IPS DF 6.9 (cell line): ENCODE results near the gene ACOX3.
A peak's percentile ranks its signal among the peaks of the same experiment; 100 is the strongest.

Source experiments
- DNase-seq: peaks from one replicate; pipeline ENCODE4 v3.0.0-alpha.2; 2013; ENCODE audit warnings: low read depth, low spot score
- H3K27ac ChIP-seq: one replicate; pipeline ENCODE4 v1.5.1; 2013; ENCODE audit warnings: low read length, control low read depth
- H3K27me3 ChIP-seq: 2 replicates; pipeline ENCODE4 v1.6.1; 2013; ENCODE audit warnings: mild to moderate bottlenecking, low read length; ENCODE audit not compliant: control insufficient read depth, insufficient read depth
- H3K36me3 ChIP-seq: 2 replicates; pipeline ENCODE4 v1.6.1; 2013; ENCODE audit warnings: low read length; ENCODE audit not compliant: control insufficient read depth, insufficient read depth
- H3K4me1 ChIP-seq: 2 replicates; pipeline ENCODE4 v1.6.1; 2013; ENCODE audit warnings: low read length; ENCODE audit not compliant: control insufficient read depth, insufficient read depth
- H3K4me3 ChIP-seq: 2 replicates; pipeline ENCODE4 v1.5.1; 2013; ENCODE audit warnings: mild to moderate bottlenecking, low read length
- H3K9me3 ChIP-seq: 2 replicates; pipeline ENCODE4 v1.6.1; 2013; ENCODE audit warnings: low read length, inconsistent platforms; ENCODE audit not compliant: control insufficient read depth, insufficient read depth
- WGBS: extraction: QIAGEN DNeasy Blood & Tissue Kit; methylation state at CpG from one replicate; pipeline ENCODE4 v1.1.7; 2013; ENCODE audit warnings: mixed read lengths, missing lambda C conversion rate; ENCODE audit not compliant: insufficient read length, insufficient coverage; 5-methylcytosine and 5-hydroxymethylcytosine counted together

Gene ACOX3

DNA sequence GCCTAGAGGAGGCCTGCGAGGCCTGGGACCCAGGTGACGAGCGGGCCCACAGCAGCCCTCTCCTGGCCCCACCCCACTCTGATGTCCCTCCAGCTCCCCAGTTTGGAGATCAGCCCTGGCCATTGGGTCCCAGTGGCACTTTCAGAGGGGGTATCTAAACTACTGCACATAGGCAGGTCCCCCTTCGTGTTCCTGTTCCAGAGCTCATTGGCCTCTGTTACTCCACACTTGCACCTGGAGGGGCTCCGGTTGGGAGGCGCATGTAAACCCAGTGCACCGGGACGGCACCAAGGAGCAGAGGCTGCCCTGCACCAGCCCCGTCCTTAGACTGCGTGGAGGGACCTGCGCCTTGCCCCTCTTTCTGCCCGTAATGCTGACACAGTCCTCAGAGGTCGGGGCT, 34.3 kb upstream of the ACOX3 start:
- H3K27me3 ChIP-seq = no peaks in the 10 kb centered on the region
- no CpG with 5 or more reads among the region's 13 CpGs for WGBS
- H3K4me1 ChIP-seq = no peaks in the 10 kb centered on the region; the same call in 1 of the 2 replicates
- no peaks in the 10 kb centered on the region for H3K9me3 ChIP-seq
- no peak for DNase-seq
- peaks cover 10% of the 10 kb centered on the region for H3K36me3 ChIP-seq
- no peak overlapping the region for H3K27ac ChIP-seq
- H3K4me3 ChIP-seq = no peak overlapping the region

DNA sequence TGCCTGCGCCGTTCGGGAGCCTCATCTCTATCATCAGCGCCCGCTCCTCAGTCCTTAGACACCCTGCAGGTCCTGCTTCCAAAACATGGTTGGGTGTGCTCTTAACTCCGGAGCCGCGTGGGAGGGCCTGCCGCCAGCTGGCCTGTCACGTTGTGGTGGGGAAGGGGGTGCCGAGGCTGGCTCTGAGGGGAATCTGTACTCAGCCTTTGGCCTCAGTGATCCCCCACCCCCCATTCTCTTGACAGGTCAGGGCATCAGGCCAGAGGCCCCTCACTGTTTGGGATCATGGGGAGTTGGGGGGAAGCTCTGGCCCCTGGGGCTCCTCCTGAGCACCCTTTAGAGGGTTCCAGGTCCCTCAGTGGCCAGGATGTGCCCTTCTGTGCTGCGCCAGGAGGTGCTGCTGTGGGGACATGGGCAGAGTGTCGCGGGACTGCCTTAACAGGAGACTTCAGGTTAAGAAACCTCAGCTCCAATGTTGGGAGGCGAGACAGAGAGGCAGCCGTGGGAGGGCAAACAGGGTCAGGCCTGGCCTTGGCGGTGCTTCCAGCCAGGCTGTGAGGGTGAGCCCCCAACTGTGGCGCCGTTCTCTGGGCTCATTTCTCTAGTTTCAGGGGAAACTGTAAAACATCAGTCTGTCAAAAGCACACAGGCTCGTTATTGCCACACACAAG, 33.5 kb upstream of the ACOX3 start:
- Histone ChIP-seq H3K27me3 (no peaks in the 10 kb centered on the region), H3K4me3 (no peak overlapping the region), H3K27ac (no peak overlapping the region), H3K9me3 (no peaks in the 10 kb centered on the region), H3K36me3 (peaks cover 15% of the 10 kb centered on the region), H3K4me1 (no peaks in the 10 kb centered on the region; the same call in 1 of the 2 replicates)
- no peak for DNase-seq
- no CpG with 5 or more reads among the region's 20 CpGs for WGBS

GRCh38 chr4:8473198-8473919, 32.8 kb upstream of the ACOX3 start:
- no peaks in the 10 kb centered on the region for H3K9me3 ChIP-seq
- H3K36me3 ChIP-seq = peaks cover 16% of the 10 kb centered on the region
- H3K27me3 ChIP-seq = no peaks in the 10 kb centered on the region
- no peak for DNase-seq
- WGBS = no CpG with 5 or more reads among the region's 23 CpGs
- no peak overlapping the region for H3K27ac ChIP-seq
- no peaks in the 10 kb centered on the region for H3K4me1 ChIP-seq
- H3K4me3 ChIP-seq = no peak overlapping the region

GRCh38 chr4:8472689-8473197, 32.2 kb upstream of the ACOX3 start:
- Histone ChIP-seq H3K4me1 (no peaks in the 10 kb centered on the region), H3K9me3 (no peaks in the 10 kb centered on the region), H3K36me3 (peaks cover 18% of the 10 kb centered on the region), H3K27ac (no peak overlapping the region), H3K27me3 (no peaks in the 10 kb centered on the region), H3K4me3 (no peak overlapping the region)
- DNase-seq = no peak
- WGBS = no CpG with 5 or more reads among the region's 7 CpGs

- Histone ChIP-seq H3K9me3 (no peaks in the 10 kb centered on the region), H3K4me3 (no peak overlapping the region), H3K27ac (no peak overlapping the region), H3K4me1 (no peaks in the 10 kb centered on the region), H3K27me3 (no peaks in the 10 kb centered on the region), H3K36me3 (peaks cover 19% of the 10 kb centered on the region)
- no CpG with 5 or more reads among the region's 8 CpGs for WGBS
- DNase-seq = no peak
Measured at GRCh38 chr4:8472158-8472688, 31.7 kb upstream of the ACOX3 start.

DNA sequence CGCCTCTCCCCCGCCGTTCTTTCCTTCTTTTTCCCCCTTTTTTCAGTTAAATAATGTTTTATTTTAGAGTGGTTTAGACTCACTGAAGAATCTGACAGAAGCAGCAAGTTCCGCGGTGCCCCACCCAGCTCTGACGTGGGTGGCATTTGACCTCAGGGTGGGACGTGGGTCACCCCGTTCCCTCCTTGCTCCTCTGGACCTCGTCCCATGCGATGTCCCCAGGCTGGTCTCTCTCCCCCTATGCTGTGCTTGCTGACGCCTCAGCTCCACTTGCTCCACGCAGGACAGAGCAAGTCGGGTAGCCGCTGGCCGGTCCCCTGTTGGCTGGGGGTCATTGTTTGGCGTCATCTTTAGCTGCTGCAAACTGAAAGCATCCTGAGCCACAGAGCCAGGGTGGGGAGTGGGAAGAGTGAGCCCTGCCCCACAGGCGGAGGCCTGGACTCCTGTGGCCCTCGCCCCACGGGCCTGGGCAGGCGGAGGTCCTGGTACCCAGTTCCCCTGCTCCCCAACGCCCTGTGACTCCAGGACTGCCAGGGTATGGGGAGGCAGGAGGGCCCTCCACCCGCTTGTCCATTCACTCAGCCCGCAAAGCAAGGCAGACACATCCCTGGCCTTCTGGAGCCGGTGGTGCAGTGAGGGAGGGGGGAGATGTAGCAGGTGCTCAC, 30.8 kb upstream of the ACOX3 start:
- WGBS = no CpG with 5 or more reads among the region's 24 CpGs
- no peaks in the 10 kb centered on the region for H3K4me1 ChIP-seq

DNA sequence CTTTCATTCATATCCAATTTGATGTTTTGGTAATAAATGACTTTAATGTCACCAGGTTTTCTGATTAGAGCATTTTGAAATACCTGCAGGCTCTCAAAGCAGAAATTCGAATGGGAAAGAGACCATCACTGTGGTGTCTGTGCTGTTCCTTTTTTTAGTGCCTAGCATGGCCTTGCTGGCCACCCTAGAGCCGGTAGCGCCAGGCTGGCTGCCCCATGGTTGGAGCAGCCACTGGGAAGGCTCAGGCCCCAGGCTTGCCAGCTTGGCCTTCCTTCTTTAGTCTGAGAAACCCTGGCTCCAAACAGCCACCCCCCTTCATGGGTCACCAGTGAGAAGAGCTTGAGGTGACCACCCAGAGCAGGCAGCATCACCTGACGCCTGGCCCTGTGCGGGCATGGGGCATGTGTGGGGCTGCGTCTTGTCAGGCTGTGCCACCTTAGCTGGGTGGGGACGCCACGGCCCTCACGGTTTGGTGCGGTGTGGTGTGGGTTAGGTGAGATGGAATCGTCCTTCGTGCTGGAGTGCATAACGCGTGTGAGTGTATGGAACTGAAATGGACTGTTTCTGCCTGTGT, 30.0 kb upstream of the ACOX3 start:
- DNase-seq = no peak
- Histone ChIP-seq H3K36me3 (peaks cover 20% of the 10 kb centered on the region), H3K9me3 (no peaks in the 10 kb centered on the region), H3K4me3 (no peak overlapping the region), H3K27me3 (no peaks in the 10 kb centered on the region), H3K27ac (no peak overlapping the region), H3K4me1 (no peaks in the 10 kb centered on the region)
- no CpG with 5 or more reads among the region's 14 CpGs for WGBS

More for the DNA sequence above, 30.8 kb upstream of the ACOX3 start:
- H3K9me3 ChIP-seq = no peaks in the 10 kb centered on the region
- no peaks in the 10 kb centered on the region for H3K27me3 ChIP-seq
- H3K27ac ChIP-seq = no peak overlapping the region
- DNase-seq = no peak
- H3K36me3 ChIP-seq = peaks cover 19% of the 10 kb centered on the region
- no peak overlapping the region for H3K4me3 ChIP-seq

DNA sequence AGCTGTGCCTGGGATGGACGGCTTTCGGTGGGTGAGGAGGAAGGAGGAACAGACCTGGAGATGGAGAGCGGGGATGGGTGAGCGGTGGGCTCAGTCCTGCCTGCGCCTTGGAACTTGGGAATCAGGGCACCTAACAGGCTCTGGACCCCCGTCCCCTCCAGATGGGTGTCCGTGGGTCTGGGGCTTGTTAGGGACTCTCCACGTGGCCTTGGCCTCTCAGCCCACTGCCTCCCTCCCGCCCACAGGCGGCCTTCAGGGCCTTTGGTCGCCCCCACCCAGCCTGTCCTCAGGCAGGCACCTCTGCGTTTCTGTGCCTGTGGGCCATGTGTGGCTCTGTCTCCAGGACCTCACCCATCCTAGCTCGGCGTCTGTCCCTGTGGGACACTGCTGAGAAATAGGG, 29.0 kb upstream of the ACOX3 start:
- no peak overlapping the region for H3K27ac ChIP-seq
- no peaks in the 10 kb centered on the region for H3K9me3 ChIP-seq
- peaks cover 21% of the 10 kb centered on the region for H3K36me3 ChIP-seq
- DNase-seq = no peak
- no peaks in the 10 kb centered on the region for H3K4me1 ChIP-seq
- H3K27me3 ChIP-seq = no peaks in the 10 kb centered on the region
- no CpG with 5 or more reads among the region's 14 CpGs for WGBS
- no peak overlapping the region for H3K4me3 ChIP-seq

- H3K4me1 ChIP-seq = no peaks in the 10 kb centered on the region
- H3K9me3 ChIP-seq = no peaks in the 10 kb centered on the region
- H3K27me3 ChIP-seq = no peaks in the 10 kb centered on the region
- H3K36me3 ChIP-seq = peaks cover 21% of the 10 kb centered on the region
- DNase-seq = peak; percentile 39
- H3K4me3 ChIP-seq = no peak overlapping the region
- H3K27ac ChIP-seq = no peak overlapping the region
- WGBS = no CpG with 5 or more reads among the region's 21 CpGs
Measured at GRCh38 chr4:8468746-8469535, 28.4 kb upstream of the ACOX3 start.
